Stimulated activated CD4-positive, alpha-beta T cell treated with anti-CD3 and anti-CD28 coated beads, Interleukin-1b, Interleukin-23, amount 100 ng/mL, for 24 hours (primary cell): ENCODE results near the gene KCNK4.

ENCODE experiments used
- DNase-seq, 4 experiments: peaks; one replicate each; pipeline ENCODE4 v3.0.0-alpha.2; 2020; ENCODE audit warnings: low read depth in 4 of 4, low spot score in 1 of 4

KCNK4 gene

GRCh38 chr11:64268025-64268892 is 22.8 kb upstream of the KCNK4 start:
- no peak for DNase-seq

- DNase-seq: no peak
Measured at GRCh38 chr11:64268893-64269539, 22.1 kb upstream of the KCNK4 start.

- peak; percentile 93 to 98 (median 96) for DNase-seq
Measured at GRCh38 chr11:64269540-64270220, 21.4 kb upstream of the KCNK4 start.

GRCh38 chr11:64275031-64275800 is 15.9 kb upstream of the KCNK4 start:
- DNase-seq: no peak

GRCh38 chr11:64275841-64276240 is 15.3 kb upstream of the KCNK4 start:
- DNase-seq: no peak

GRCh38 chr11:64276653-64277431 is 14.3 kb upstream of the KCNK4 start:
- no peak for DNase-seq

GRCh38 chr11:64278576-64279190 is 12.4 kb upstream of the KCNK4 start:
- DNase-seq: no peak

GRCh38 chr11:64281957-64282770 is 8.9 kb upstream of the KCNK4 start:
- DNase-seq: no peak

GRCh38 chr11:64283092-64283491 is 8.0 kb upstream of the KCNK4 start:
- DNase-seq: no peak

- peak; percentile 84 to 93 (median 88) for DNase-seq
Measured at GRCh38 chr11:64284048-64284961, 6.8 kb upstream of the KCNK4 start, which contains the start of gene BAD. Gene BAD, minus strand, starts transcription at chr11:64284665. Its CDS starts 297 bp downstream, at chr11:64284368.

- DNase-seq: peak; percentile 79 to 90 (median 86)
Measured at GRCh38 chr11:64284962-64285884, 5.9 kb upstream of the KCNK4 start, which contains the start of gene GPR137. Gene GPR137, plus strand, starts transcription at chr11:64285848. Its CDS starts 677 bp downstream, at chr11:64286525.

- DNase-seq: no peak
Measured at GRCh38 chr11:64285885-64286800, 5.0 kb upstream of the KCNK4 start.

- DNase-seq: no peak
Measured at GRCh38 chr11:64286801-64287159, 4.3 kb upstream of the KCNK4 start.

- no peak for DNase-seq
Measured at GRCh38 chr11:64287676-64288352, 3.3 kb upstream of the KCNK4 start.

- DNase-seq: no peak
Measured at GRCh38 chr11:64288353-64288750, 2.8 kb upstream of the KCNK4 start.
